Renal cortex interstitium (tissue), 11 donors: ENCODE measurements around the gene MAPK10. TPM values are rescaled to one million over a fixed set of nuclear protein-coding genes. Genes with fewer than 3 reads are reported as not detected.
"Not testable (repeated sequence)": the region's sequence is repeated elsewhere in the genome, so short reads cannot be mapped to it uniquely, and the experiment has no call there.

Experiments
- DNase-seq, 11 donors: peaks; one replicate each; pipeline ENCODE4 v3.0.0-alpha.2; 2013; ENCODE audit warnings: low read depth in 9 of 11, low spot score in 4 of 11; ENCODE audit errors: extremely low read depth in 1 of 11
- polyA plus RNA-seq, 3 donors: library from polyadenylated mRNA; unstranded; fragments of 120-200 nt; gene quantifications; one replicate each; pipeline ENCODE4 v1.2.1, GENCODE V29; 2013; ENCODE audit not compliant: insufficient read length in 3 of 3

The MAPK10 gene
- polyA plus RNA-seq, 3 donors: 56.5 to 86.8 (median 68.5) TPM

GRCh38 chr4:85965529-85965928 lies 394.3 kb downstream of the MAPK10 start:
- no peak for DNase-seq

GRCh38 chr4:85965017-85965416 lies 394.8 kb downstream of the MAPK10 start:
- not testable (repeated sequence) for DNase-seq

GRCh38 chr4:85964298-85964697 lies 395.6 kb downstream of the MAPK10 start:
- no peak for DNase-seq

- DNase-seq: no peak
These were observed 396.6 kb downstream of the MAPK10 start for GRCh38 chr4:85963231-85963630.

DNA sequence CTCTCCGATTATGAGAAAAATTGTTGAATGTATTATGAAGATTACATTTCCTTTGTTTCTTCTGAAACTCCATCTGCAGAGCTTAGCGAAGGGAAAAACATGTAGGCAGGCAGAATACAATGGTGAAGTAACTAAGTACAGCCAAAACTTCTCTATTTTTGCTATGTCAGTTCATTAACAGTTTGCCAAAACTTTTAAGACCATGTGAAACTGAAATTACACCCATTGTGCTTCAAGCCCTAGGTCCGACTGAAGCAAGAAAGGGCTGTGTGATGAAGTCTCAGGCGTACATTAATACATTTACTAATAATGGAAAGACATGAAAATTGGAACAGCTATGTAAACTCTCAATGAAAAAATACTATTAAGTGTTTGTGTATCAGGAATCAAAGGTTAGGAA lies 398.0 kb downstream of the MAPK10 start:
- no peak for DNase-seq

- no peak for DNase-seq
These were observed 403.4 kb downstream of the MAPK10 start for GRCh38 chr4:85956293-85956945.

DNA sequence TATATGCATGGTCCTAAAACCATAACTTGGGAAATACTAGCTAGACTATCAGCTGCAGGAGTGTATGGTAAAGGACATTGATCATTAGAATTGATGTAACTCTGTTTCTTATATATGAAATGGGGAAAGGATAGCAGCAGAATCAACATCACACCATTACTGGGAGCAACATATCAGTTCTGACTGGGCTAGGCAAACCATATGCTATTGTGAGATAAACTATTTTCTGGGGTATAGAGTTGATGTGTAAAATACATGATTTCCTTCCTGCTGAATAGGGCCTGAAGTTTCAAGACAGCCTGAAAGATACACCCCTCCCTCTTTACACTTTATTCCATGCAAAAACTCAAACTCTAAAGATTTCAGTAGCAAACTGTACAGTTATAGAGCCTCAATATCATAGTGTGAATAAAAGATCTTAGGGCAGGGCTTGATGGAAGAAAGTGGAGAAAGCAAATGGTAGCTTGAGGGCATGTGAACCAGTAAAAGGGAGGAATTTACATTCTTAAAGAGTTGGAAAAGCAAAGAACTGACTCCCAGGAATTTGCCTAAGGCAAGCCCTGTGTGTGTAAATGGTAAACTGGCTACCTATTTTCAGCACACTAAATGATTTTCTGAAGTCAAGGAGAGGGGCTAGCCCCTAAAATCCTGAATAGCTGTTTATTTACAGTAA lies 404.1 kb downstream of the MAPK10 start:
- no peak for DNase-seq

DNA sequence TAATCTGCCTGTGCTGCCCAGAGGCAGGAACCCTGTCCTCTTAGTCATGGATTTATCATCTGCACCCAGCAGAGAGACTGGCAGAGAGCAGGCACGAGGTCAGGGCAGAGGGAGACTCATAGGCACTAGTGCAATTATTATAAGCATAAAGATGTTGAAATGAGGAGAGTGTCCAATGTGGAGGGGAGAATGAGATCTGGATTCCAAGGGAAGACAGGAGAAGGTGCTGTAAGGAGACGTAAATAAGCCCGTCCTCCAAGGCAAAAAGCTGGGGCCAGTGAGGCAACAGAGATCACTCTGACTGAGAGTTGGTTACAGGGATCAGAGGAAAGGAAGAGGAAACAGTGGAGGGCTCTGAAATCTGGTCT lies 406.2 kb downstream of the MAPK10 start:
- DNase-seq: no peak

DNA sequence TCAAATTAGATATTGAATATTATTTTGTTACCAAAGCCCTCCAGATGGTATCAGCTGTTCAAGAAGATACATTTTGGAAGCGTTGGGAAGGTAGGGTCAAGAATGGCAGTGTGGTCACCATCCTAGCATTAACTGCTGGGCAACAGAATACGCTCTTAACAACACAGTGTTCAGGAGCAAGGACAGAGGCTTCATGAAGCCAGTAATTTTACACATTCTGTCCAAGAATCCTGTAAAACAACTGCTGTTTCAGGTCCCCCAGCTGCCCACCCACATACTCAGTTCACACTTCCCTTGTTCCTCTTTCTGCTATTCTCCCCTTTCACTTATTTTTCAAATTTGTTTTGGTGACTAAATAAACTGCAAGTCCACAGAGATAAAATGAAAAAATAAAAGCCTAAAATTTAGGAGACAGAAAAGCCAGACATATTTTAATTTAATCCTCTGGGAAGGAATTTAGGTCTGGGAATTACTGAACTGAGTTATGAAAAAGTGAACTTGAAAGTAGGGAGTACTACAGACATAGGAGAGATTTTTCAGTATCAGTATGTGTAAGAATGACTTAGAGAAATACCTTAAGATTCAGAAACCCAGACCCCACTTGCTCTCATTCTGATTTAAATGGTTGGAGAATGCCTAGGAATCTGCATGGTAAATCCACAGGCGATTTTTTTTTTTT lies 406.7 kb downstream of the MAPK10 start:
- DNase-seq: no peak

DNA sequence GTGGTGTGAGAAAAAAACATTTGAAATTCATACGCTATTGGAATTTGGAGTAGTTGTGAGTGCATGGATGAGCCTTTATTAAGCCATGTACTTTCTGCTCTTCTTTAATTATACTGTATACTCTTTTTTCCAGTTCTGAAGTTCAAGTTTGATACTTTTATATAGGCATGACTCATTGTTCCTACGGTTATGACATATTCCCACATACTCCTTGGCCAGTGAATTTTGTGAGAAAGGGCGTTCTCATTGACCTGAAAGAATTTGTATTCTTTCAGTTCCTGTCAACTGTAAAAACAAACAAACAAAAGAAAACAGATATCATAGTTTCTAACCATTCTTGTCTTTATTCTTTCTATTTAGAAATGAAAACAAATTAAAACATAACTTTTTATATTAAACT lies 407.3 kb downstream of the MAPK10 start:
- DNase-seq: no peak

DNA sequence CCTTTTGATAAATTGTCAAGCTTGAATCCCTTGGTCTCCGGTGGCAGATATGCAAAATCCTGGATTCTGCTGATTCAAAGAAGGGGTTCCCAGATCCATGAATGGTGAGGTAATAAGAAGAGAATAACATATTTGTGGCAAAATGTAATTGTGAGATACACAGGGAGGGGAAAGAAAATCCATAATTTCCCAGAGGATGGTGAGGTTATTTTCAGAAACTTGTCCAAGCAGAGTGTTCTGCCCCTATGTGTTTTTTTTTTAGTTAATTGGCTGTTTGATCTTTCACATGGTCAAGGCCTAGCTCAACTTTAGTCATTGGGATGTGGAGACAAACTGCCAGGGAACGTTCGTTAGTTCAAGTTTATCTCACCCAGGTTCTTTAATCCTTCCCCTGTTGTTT lies 408.8 kb downstream of the MAPK10 start:
- DNase-seq: no peak

DNA sequence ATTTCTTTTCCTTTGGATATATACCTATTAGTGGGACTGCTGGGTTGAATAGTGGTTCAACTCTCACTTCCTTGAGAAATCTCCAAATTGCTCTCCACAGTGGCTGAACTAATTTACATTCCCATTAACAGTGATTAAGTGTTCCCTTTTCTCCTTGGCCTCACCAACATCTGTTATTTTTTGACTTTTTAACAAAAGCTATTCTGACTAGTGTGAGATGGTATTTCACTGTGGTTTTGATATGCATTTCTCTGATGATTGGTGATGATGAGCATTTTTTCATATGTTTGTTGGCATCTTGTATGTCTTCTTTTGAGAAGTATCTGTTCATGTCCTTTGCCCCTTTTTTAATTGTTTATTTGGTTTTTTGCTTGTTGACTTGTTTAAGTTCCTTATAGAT lies 413.0 kb downstream of the MAPK10 start:
- no peak for DNase-seq

- DNase-seq: no peak
These were observed 417.7 kb downstream of the MAPK10 start for GRCh38 chr4:85942107-85942506.

DNA sequence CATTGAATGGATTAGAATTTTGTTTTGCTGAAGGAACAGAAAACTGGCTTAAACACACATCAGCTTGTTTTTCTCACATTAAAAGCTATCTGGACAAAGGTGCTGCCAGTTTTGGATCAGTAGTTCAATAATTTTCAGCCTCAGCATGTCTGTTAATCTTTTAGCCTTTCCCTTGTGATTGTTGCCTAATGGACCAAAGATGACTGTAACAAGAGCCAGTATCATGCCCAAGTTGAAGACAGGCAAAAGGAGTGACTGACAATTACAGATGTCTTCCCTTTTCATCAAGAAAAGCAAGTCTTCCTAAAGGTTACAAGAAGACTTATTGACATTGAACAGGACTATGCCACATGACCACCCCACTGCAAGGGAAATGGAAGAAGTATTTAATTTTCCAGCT lies 419.7 kb downstream of the MAPK10 start:
- DNase-seq: peak in 1 of 11 donors; percentile 60

Other genes starting within 250 kb of the MAPK10 start
- 100 to 1,000 TPM; 115 to 155 (median 125) TPM for gene PTPN13, start 234.3 kb upstream of the MAPK10 start, polyA plus RNA-seq